ENCODE data around the gene DHX40. TPM values are rescaled to one million over a fixed set of nuclear protein-coding genes. Genes with fewer than 3 reads are reported as not detected.

DHX40 gene
- total and polyA plus RNA-seq, 2 of the 13 experiments (the other 11 are each of a cell fraction or from before 2014, with no cell fraction given) = 22.2 to 37.0 TPM

GRCh38 chr17:59565171-59565958 lies at the start of gene DHX40 (continued):
- TF ChIP-seq ERF (CRISPR knock-in tag; IDR thresholded peaks at IDR 0.05) (peak; percentile 91), ZFYVE20 (CRISPR knock-in tag; IDR thresholded peaks at IDR 0.05; ENCODE audit: borderline replicate concordance, low read depth) (no peak; the same call in 1 of the 2 replicates), POLR2AphosphoS5 (IDR thresholded peaks at IDR 0.05; ENCODE audit: low read depth, low read length) (peak; percentile 82), RCOR2 (CRISPR knock-in tag; IDR thresholded peaks at IDR 0.05) (no peak), PLRG1 (conservative IDR thresholded peaks at IDR 0.05) (no peak), SSRP1 (CRISPR knock-in tag; IDR thresholded peaks at IDR 0.05) (no peak), SP4 (CRISPR knock-in tag; IDR thresholded peaks at IDR 0.05) (peak; percentile 87), ZNF550 (CRISPR knock-in tag; IDR thresholded peaks at IDR 0.05; ENCODE audit: borderline replicate concordance) (no peak), ZNF781 (CRISPR knock-in tag; IDR thresholded peaks at IDR 0.05; ENCODE audit: borderline replicate concordance, not compliant biosample characterization) (peak; percentile 99), ZGPAT (CRISPR knock-in tag; IDR thresholded peaks at IDR 0.05) (peak; percentile 85), ZNF607 (CRISPR knock-in tag; IDR thresholded peaks at IDR 0.05; ENCODE audit: borderline replicate concordance) (peak; percentile 94), PHF20 (CRISPR knock-in tag; IDR thresholded peaks at IDR 0.05) (peak; percentile 95), CBFB (CRISPR knock-in tag; IDR thresholded peaks at IDR 0.05) (peak; percentile 92), BATF2 (CRISPR knock-in tag; IDR thresholded peaks at IDR 0.05) (peak; percentile 98), MXD1 (CRISPR knock-in tag; IDR thresholded peaks at IDR 0.05) (peak; percentile 51; the same call in 1 of the 2 replicates), ZNF576 (CRISPR knock-in tag; IDR thresholded peaks at IDR 0.05) (0 out of 2 replicates have a peak, but pooled peaks have one; percentile 27), MYPOP (CRISPR knock-in tag; IDR thresholded peaks at IDR 0.05) (peak; percentile 96)
- TF ChIP-seq, protein P1, sequence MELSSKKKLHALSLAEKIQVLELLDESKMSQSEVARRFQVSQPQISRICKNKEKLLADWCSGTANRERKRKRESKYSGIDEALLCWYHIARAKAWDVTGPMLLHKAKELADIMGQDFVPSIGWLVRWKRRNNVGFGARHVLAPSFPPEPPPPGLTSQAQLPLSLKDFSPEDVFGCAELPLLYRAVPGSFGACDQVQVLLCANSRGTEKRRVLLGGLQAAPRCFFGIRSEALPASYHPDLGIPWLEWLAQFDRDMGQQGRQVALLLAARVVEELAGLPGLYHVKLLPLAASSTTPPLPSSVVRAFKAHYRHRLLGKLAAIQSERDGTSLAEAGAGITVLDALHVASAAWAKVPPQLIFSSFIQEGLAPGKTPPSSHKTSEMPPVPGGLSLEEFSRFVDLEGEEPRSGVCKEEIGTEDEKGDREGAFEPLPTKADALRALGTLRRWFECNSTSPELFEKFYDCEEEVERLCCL (CRISPR knock-in tag; IDR thresholded peaks at IDR 0.05; ENCODE audit: borderline replicate concordance) = no peak; the same call in 1 of the 2 replicates
- TF ChIP-seq, protein P2, sequence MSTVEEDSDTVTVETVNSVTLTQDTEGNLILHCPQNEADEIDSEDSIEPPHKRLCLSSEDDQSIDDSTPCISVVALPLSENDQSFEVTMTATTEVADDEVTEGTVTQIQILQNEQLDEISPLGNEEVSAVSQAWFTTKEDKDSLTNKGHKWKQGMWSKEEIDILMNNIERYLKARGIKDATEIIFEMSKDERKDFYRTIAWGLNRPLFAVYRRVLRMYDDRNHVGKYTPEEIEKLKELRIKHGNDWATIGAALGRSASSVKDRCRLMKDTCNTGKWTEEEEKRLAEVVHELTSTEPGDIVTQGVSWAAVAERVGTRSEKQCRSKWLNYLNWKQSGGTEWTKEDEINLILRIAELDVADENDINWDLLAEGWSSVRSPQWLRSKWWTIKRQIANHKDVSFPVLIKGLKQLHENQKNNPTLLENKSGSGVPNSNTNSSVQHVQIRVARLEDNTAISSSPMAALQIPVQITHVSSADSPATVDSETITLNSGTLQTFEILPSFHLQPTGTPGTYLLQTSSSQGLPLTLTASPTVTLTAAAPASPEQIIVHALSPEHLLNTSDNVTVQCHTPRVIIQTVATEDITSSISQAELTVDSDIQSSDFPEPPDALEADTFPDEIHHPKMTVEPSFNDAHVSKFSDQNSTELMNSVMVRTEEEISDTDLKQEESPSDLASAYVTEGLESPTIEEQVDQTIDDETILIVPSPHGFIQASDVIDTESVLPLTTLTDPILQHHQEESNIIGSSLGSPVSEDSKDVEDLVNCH (CRISPR knock-in tag; IDR thresholded peaks at IDR 0.05) = peak; percentile 58; the same call in 1 of the 2 replicates

All from HepG2 (cell line).